Osteoblast (primary cell): ENCODE data around the gene MBD5. TPM values are rescaled to one million over a fixed set of nuclear protein-coding genes. Genes with fewer than 3 reads are reported as not detected.
A peak's percentile ranks its signal among the peaks of the same experiment; 100 is the strongest.

Source experiments
- DNase-seq: peaks from one replicate; pipeline ENCODE4 v3.0.0; 2011; ENCODE audit warnings: low spot score, mixed read lengths; ENCODE audit not compliant: insufficient read length; ENCODE audit errors: missing footprints
- H2AFZ ChIP-seq: 2 replicates; pipeline ENCODE4 v1.6.0; 2011; ENCODE audit warnings: mild to moderate bottlenecking, low read length
- H3K27ac ChIP-seq: 2 replicates; pipeline ENCODE4 v1.5.1; 2011; ENCODE audit warnings: mild to moderate bottlenecking, low read depth, low read length, moderate library complexity
- H3K27me3 ChIP-seq: 2 replicates; pipeline ENCODE4 v1.6.0; 2012; ENCODE audit warnings: mild to moderate bottlenecking, control low read depth, inconsistent platforms, low read length, moderate library complexity; ENCODE audit not compliant: insufficient read depth
- H3K36me3 ChIP-seq: 2 replicates; pipeline ENCODE4 v1.5.1; 2011; ENCODE audit warnings: mild to moderate bottlenecking, low read length, control low read depth, moderate library complexity; ENCODE audit not compliant: insufficient read depth
- H3K4me1 ChIP-seq: 2 replicates; pipeline ENCODE4 v1.5.1; 2011; ENCODE audit warnings: mild to moderate bottlenecking, low read length, control low read depth, moderate library complexity; ENCODE audit not compliant: insufficient read depth
- H3K4me2 ChIP-seq: 2 replicates; pipeline ENCODE4 v1.6.0; 2011; ENCODE audit warnings: mild to moderate bottlenecking, low read length; ENCODE audit not compliant: insufficient read depth
- H3K4me3 ChIP-seq: fragments of 200-600 bp; sonication (generic); 3 replicates; pipeline ENCODE4 v1.5.1; 2012; ENCODE audit warnings: mild to moderate bottlenecking, low read length, inconsistent platforms; ENCODE audit not compliant: insufficient read depth
- H3K79me2 ChIP-seq: 2 replicates; pipeline ENCODE4 v1.6.0; 2012; ENCODE audit warnings: mild to moderate bottlenecking, low read length, control low read depth, inconsistent platforms; ENCODE audit not compliant: insufficient read depth
- H3K9me3 ChIP-seq: 2 replicates; pipeline ENCODE4 v1.5.1; 2011; ENCODE audit warnings: low read depth, low read length, control low read depth
- H4K20me1 ChIP-seq: 2 replicates; pipeline ENCODE4 v1.6.0; 2012; ENCODE audit warnings: mild to moderate bottlenecking, low read length, control low read depth; ENCODE audit not compliant: insufficient read depth
- total RNA-seq: library from RNA; depleted of rRNA; stranded (reverse); fragments of >200 nt; gene quantifications from 2 replicates; pipeline ENCODE4 v1.2.3, GENCODE V29; 2012
- TF ChIP-seq, protein P1 (sequence below): IDR thresholded peaks from 2 replicates; pipeline ENCODE4 v1.5.1; 2011; ENCODE audit warnings: mild to moderate bottlenecking, low read depth, low read length, moderate library complexity; ENCODE audit errors: extremely low read depth

MBD5 gene
- total RNA-seq, 1 donor = 22.4 TPM

DNA sequence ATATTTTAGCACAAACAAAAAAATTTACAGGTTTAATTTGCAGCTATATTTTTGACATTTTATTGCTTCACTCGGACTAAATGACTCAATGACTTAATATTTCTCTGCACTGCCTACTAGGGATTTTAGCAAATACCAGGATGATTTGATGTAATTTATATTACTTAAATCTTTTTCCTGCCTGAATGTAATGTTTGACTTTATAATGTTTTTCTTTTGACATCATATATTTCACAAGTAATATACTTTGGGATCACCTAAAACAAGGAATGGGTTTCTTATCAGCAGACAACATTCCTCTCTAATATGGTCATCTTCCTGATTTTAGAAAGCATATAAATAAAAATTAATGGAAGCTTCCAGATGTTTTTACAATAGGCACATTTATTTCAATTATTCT, 370.4 kb downstream of the MBD5 start:
- no peaks in the 10 kb centered on the region for H3K27me3 ChIP-seq
- no peaks in the 10 kb centered on the region for H4K20me1 ChIP-seq
- H3K4me2 ChIP-seq = no peak overlapping the region
- no peak overlapping the region for H3K4me3 ChIP-seq
- H3K4me1 ChIP-seq = peaks cover 6% of the 10 kb centered on the region
- TF ChIP-seq, protein P1, sequence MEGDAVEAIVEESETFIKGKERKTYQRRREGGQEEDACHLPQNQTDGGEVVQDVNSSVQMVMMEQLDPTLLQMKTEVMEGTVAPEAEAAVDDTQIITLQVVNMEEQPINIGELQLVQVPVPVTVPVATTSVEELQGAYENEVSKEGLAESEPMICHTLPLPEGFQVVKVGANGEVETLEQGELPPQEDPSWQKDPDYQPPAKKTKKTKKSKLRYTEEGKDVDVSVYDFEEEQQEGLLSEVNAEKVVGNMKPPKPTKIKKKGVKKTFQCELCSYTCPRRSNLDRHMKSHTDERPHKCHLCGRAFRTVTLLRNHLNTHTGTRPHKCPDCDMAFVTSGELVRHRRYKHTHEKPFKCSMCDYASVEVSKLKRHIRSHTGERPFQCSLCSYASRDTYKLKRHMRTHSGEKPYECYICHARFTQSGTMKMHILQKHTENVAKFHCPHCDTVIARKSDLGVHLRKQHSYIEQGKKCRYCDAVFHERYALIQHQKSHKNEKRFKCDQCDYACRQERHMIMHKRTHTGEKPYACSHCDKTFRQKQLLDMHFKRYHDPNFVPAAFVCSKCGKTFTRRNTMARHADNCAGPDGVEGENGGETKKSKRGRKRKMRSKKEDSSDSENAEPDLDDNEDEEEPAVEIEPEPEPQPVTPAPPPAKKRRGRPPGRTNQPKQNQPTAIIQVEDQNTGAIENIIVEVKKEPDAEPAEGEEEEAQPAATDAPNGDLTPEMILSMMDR = no peak
- peak; percentile 62 for DNase-seq
- no peaks in the 10 kb centered on the region for H3K79me2 ChIP-seq
- H3K27ac ChIP-seq = no peak overlapping the region
- no peak overlapping the region for H2AFZ ChIP-seq
- no peaks in the 10 kb centered on the region for H3K36me3 ChIP-seq
- H3K9me3 ChIP-seq = no peaks in the 10 kb centered on the region

- DNase-seq = no peak
- Histone ChIP-seq H3K4me2 (no peak overlapping the region), H2AFZ (no peak overlapping the region), H3K79me2 (no peaks in the 10 kb centered on the region), H3K27ac (no peak overlapping the region), H3K4me1 (no peaks in the 10 kb centered on the region), H3K9me3 (no peaks in the 10 kb centered on the region), H3K4me3 (no peak overlapping the region), H3K36me3 (no peaks in the 10 kb centered on the region), H3K27me3 (no peaks in the 10 kb centered on the region), H4K20me1 (no peaks in the 10 kb centered on the region)
- TF ChIP-seq, protein P1 = no peak
Measured at GRCh38 chr2:148402786-148403185, 381.9 kb downstream of the MBD5 start.

- TF ChIP-seq, protein P1 = no peak
- no peak for DNase-seq
- Histone ChIP-seq H3K4me3 (no peak overlapping the region), H3K9me3 (peaks cover 1% of the 10 kb centered on the region), H2AFZ (no peak overlapping the region), H3K27me3 (no peaks in the 10 kb centered on the region), H3K4me1 (no peaks in the 10 kb centered on the region), H4K20me1 (peaks cover 4% of the 10 kb centered on the region), H3K79me2 (peaks cover 3% of the 10 kb centered on the region), H3K36me3 (no peaks in the 10 kb centered on the region), H3K27ac (no peak overlapping the region), H3K4me2 (no peak overlapping the region)
Measured at GRCh38 chr2:148410899-148411298, 390.0 kb downstream of the MBD5 start.

GRCh38 chr2:148416248-148416647, 395.4 kb downstream of the MBD5 start:
- Histone ChIP-seq H4K20me1 (peaks cover 4% of the 10 kb centered on the region), H2AFZ (no peak overlapping the region), H3K27ac (no peak overlapping the region), H3K36me3 (no peaks in the 10 kb centered on the region), H3K4me2 (no peak overlapping the region), H3K9me3 (peaks cover 1% of the 10 kb centered on the region), H3K79me2 (peaks cover 3% of the 10 kb centered on the region), H3K27me3 (no peaks in the 10 kb centered on the region), H3K4me3 (no peak overlapping the region), H3K4me1 (peaks cover 6% of the 10 kb centered on the region)
- DNase-seq = no peak
- TF ChIP-seq, protein P1 = no peak
